Muscle of leg (tissue), 11 donors: ENCODE measurements around the gene CCR4. TPM values are rescaled to one million over a fixed set of nuclear protein-coding genes. Genes with fewer than 3 reads are reported as not detected.

Experiments used
- DNase-seq: peaks from one replicate; pipeline ENCODE4 v3.0.0; 2013
- H3K27ac ChIP-seq: one replicate; pipeline ENCODE4 v1.5.1; 2013; ENCODE audit warnings: mild to moderate bottlenecking, low read length, control low read depth
- H3K27me3 ChIP-seq: one replicate; pipeline ENCODE4 v1.6.1; 2013; ENCODE audit warnings: low read length; ENCODE audit not compliant: control insufficient read depth, insufficient read depth
- H3K36me3 ChIP-seq: one replicate; pipeline ENCODE4 v1.6.1; 2013; ENCODE audit warnings: low read length; ENCODE audit not compliant: control insufficient read depth, insufficient read depth
- H3K4me1 ChIP-seq: one replicate; pipeline ENCODE4 v1.6.1; 2013; ENCODE audit warnings: low read length; ENCODE audit not compliant: control insufficient read depth, insufficient read depth
- H3K4me3 ChIP-seq: one replicate; pipeline ENCODE4 v1.5.1; 2013; ENCODE audit warnings: low read length, control low read depth
- H3K9me3 ChIP-seq: replicated peaks from 2 replicates; pipeline ENCODE4 v1.6.1; 2013; ENCODE audit warnings: low read depth, low read length; ENCODE audit not compliant: control insufficient read depth
- WGBS: methylation state at CpG from one replicate; pipeline ENCODE4 v1.1.5; 2013; ENCODE audit warnings: missing lambda C conversion rate; ENCODE audit not compliant: insufficient coverage; 5-methylcytosine and 5-hydroxymethylcytosine counted together
- polyA plus RNA-seq, 8 donors: library from polyadenylated mRNA; unstranded; fragments of 120-200 nt; gene quantifications; one replicate each; pipeline versions ENCODE4 v1.2.1 to v1.2.3, GENCODE V29; 2013; ENCODE audit warnings: inconsistent platforms in 1 of 8, low replicate concordance in 1 of 8; ENCODE audit not compliant: insufficient read length in 8 of 8, insufficient read depth in 1 of 8
- total RNA-seq: library from RNA; stranded (reverse); fragments of 120-200 nt; gene quantifications from one replicate; pipeline ENCODE4 v1.2.4, GENCODE V29; 2013

Gene CCR4
- total and polyA plus RNA-seq, 9 donors, result 0.04 to 0.21 (median 0.13) TPM; not detected in 2

DNA sequence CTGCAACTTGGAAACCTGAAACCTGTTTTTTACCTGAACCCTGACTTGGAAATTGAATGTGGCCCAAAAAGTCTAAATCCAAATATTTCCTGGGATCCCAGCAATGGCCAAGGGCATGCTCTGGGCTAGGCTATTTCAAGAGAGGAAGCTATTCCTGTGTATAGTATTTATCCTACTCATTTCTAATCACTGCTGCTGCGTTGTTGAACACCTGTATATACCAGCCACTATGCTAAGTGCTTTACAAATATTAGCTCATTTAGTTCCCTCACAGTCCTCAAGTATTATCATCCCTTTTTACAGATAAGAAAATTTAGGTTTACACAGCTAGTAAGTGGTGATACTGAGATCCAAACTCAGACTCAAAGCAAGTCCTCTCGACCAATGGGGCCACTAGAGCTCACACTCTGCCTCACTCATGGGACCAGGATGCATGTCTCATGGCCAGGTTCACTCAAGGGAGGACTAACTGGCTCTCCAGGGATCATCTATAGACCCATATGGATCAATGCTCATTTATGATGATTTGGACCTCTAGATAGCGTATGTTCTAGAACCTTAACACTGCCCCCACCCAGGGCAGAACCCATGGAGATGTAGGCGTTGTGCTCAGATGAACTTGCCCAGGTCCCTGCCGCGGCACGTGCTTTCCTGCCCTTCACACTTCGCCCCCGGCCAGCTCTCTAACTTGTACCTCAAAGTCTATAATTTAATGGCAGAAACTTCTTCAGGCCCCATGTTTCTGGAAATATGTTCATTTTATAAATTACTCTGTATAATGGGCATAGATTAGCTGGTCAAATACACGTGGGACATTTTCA lies 2.6 kb upstream of the CCR4 start:
- no peak for DNase-seq
- Histone ChIP-seq H3K4me3 (no peak overlapping the region), H3K27ac (no peak overlapping the region), H3K36me3 (no peaks in the 10 kb centered on the region), H3K27me3 (no peaks in the 10 kb centered on the region), H3K9me3 (no peaks in the 10 kb centered on the region), H3K4me1 (no peaks in the 10 kb centered on the region)
- WGBS, result 100% methylated on average over 1 of the region's 10 CpGs

DNA sequence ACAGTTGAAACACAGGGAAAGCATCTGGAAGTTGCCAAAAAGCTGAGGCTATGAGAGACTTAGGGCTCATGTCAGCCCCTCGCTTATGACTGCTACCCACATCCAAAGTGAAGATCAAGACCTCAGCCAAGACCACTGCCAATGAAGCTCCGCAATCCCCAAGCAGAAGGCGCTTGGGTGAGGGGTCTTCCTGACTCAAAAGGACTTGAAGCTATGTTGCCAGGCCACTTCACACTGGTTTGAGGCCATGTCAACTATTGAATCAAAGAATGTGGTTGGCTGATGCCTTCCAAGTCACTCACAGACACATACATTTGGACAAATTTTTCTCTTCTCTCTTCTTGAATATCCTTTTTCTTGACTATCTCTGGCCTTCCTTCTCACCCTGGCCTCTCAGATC lies 928 bp upstream of the CCR4 start:
- H3K27ac ChIP-seq, result no peak overlapping the region
- no peaks in the 10 kb centered on the region for H3K36me3 ChIP-seq
- WGBS, result 77% methylated on average over 2 of the region's 3 CpGs
- H3K27me3 ChIP-seq, result no peaks in the 10 kb centered on the region
- no peaks in the 10 kb centered on the region for H3K9me3 ChIP-seq
- DNase-seq, result no peak
- no peak overlapping the region for H3K4me3 ChIP-seq
- H3K4me1 ChIP-seq, result no peaks in the 10 kb centered on the region

DNA sequence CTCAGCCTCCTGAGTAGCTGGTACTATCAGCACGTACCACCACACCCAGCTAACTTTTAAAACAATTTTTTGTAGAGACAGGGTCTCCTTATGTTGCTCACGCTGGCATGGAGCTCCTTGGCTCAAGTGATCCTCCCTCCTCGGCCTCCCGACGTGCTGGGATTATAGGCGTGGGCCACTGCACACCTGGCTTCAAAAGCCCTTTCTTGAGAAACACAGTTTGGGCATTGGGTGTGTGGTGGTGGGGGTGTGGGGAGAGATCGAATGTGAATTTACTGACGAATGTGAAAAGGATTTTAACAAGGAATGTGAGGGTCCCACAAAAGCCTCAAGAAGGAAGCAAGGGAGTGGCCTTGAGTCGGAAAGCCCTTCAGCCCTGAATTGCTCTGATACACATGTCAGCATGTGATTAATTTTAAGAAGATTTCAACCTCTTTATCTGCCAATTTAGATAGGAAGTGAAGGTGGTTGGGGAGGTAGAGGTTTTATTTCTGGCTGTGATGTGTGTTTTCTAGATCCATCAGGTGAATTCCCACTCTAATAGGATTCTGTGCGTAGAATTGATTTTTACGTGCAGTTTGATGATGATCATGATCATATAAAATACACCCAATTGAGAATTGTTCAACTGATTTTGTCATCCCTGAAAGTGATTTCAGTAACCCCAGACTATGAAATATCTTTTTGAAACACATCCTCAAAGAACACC lies 1.1 kb downstream of the CCR4 start:
- 79% methylated on average over 8 of the region's 11 CpGs for WGBS
- no peaks in the 10 kb centered on the region for H3K36me3 ChIP-seq
- no peak overlapping the region for H3K4me3 ChIP-seq

DNA sequence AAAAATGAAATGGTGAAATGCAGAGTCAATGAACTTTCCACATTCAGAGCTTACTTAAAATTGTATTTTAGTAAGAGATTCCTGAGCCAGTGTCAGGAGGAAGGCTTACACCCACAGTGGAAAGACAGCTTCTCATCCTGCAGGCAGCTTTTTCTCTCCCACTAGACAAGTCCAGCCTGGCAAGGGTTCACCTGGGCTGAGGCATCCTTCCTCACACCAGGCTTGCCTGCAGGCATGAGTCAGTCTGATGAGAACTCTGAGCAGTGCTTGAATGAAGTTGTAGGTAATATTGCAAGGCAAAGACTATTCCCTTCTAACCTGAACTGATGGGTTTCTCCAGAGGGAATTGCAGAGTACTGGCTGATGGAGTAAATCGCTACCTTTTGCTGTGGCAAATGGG lies 3.1 kb downstream of the CCR4 start:
- no peaks in the 10 kb centered on the region for H3K9me3 ChIP-seq
- no peak overlapping the region for H3K4me3 ChIP-seq
- DNase-seq, result no peak
- no peak overlapping the region for H3K27ac ChIP-seq
- H3K36me3 ChIP-seq, result no peaks in the 10 kb centered on the region
- H3K27me3 ChIP-seq, result no peaks in the 10 kb centered on the region
- no CpG with 5 or more reads among the region's 1 CpG for WGBS
- H3K4me1 ChIP-seq, result no peaks in the 10 kb centered on the region

More for the DNA sequence above, 1.1 kb downstream of the CCR4 start:
- H3K9me3 ChIP-seq, result no peaks in the 10 kb centered on the region
- no peak overlapping the region for H3K27ac ChIP-seq
- no peaks in the 10 kb centered on the region for H3K27me3 ChIP-seq
- H3K4me1 ChIP-seq, result no peaks in the 10 kb centered on the region
- no peak for DNase-seq

GRCh38 chr3:32956750-32957570 lies 5.5 kb downstream of the CCR4 start:
- Histone ChIP-seq H3K4me3 (no peak overlapping the region), H3K27ac (no peak overlapping the region), H3K9me3 (no peaks in the 10 kb centered on the region), H3K4me1 (no peaks in the 10 kb centered on the region), H3K36me3 (no peaks in the 10 kb centered on the region), H3K27me3 (no peaks in the 10 kb centered on the region)
- WGBS, result 88% methylated on average over 12 of the region's 14 CpGs
- DNase-seq, result no peak

DNA sequence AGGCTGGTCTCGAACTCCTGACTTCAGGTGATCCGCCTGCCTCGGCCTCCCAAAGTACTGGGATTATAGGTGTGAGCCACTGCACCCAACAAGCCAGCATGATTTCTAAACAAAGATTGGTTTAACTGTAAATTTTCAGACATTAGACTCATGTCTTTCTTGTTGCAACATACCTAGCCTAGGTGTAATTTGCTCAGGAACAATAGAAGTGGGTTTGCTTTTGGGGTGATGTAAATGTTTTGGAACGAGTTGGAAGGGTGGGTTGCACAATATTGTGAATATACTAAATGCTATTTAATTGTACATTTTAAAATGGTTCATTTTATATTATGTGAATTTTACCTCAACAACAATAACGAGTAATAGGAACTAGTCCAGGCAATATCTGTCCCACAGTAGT lies 7.1 kb downstream of the CCR4 start:
- Histone ChIP-seq H3K36me3 (no peaks in the 10 kb centered on the region), H3K4me1 (no peaks in the 10 kb centered on the region), H3K27ac (no peak overlapping the region), H3K4me3 (no peak overlapping the region), H3K9me3 (no peaks in the 10 kb centered on the region), H3K27me3 (no peaks in the 10 kb centered on the region)
- DNase-seq, result no peak
- 100% methylated on average over 3 of the region's 5 CpGs for WGBS

DNA sequence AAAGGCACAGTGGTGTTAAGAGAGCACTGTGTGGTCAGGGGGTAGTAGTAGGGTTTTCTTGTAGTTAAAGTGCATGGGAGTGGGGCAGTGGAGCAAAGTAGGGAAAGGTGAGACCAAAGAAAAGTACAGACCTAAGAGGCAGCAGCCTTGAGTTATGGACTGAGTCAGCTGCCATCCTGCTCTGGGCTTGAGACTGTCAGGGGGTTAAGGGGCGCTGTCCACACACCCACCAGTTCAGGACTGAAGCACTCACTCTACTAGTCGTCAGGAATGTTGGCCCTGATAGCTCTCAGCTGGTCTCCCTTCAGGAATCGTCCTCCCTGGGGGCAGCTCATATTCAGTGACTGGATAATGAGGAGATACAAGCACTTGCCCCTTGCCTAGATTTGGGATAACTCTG lies 7.9 kb downstream of the CCR4 start:
- 50% methylated on average over 1 of the region's 3 CpGs for WGBS
- no peaks in the 10 kb centered on the region for H3K9me3 ChIP-seq
- no peaks in the 10 kb centered on the region for H3K36me3 ChIP-seq
- H3K4me1 ChIP-seq, result no peaks in the 10 kb centered on the region
- peak; percentile 7 for DNase-seq
- no peak overlapping the region for H3K4me3 ChIP-seq
- no peaks in the 10 kb centered on the region for H3K27me3 ChIP-seq
- H3K27ac ChIP-seq, result no peak overlapping the region

DNA sequence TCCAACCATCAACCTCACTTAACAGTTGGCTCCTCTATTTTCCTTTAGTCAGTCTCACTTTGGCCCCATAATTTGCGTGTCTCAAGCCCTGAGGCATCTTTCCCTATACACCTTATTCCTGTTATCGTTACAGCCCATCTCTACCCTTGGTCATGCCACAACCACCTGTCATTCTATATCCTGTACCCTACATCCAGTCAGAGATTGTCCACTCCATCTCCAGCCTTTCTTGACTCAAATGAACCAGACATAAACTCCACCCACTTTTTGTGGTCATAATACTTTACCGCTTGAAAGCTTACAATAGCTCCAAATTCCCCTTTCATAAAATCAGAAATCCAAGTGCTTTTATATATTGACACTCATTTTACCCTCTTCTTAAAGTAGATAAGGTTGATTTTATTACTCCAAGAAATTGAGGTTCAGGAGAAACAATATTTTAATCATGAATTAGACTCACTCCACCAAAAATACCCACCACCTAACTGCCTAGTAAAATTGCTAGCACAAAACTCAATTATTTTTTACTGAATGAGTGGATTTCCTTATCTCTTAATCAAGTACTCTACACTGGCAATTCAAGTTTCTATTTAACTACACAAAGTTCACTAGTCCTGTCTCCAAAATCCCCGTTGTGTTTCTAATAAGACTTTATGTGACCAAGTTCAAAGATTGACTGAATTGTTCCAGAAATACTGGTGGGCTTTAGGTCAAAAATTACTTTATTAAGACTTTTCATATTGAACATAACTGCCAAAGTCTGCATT lies 9.1 kb downstream of the CCR4 start:
- DNase-seq, result no peak
- Histone ChIP-seq H3K27me3 (no peaks in the 10 kb centered on the region), H3K4me3 (no peak overlapping the region), H3K9me3 (no peaks in the 10 kb centered on the region), H3K4me1 (no peaks in the 10 kb centered on the region), H3K36me3 (no peaks in the 10 kb centered on the region), H3K27ac (no peak overlapping the region)
- WGBS, result 93% methylated on average over 2 of the region's 4 CpGs

GRCh38 chr3:32961189-32961715 lies 9.8 kb downstream of the CCR4 start:
- H3K27me3 ChIP-seq, result no peaks in the 10 kb centered on the region
- H3K4me3 ChIP-seq, result no peak overlapping the region
- WGBS, result 36% methylated on average over 2 of the region's 5 CpGs
- DNase-seq, result no peak
- no peaks in the 10 kb centered on the region for H3K4me1 ChIP-seq
- no peaks in the 10 kb centered on the region for H3K36me3 ChIP-seq
- peaks cover 3% of the 10 kb centered on the region for H3K9me3 ChIP-seq
- no peak overlapping the region for H3K27ac ChIP-seq
